Hepatocyte (in vitro differentiated cells): ENCODE results near the gene DUSP16. TPM values are rescaled to one million over a fixed set of nuclear protein-coding genes. Genes with fewer than 3 reads are reported as not detected.

ENCODE experiments used
- DNase-seq: peaks from one replicate; pipeline ENCODE4 v3.0.0-alpha.2; 2016; ENCODE audit warnings: low spot score
- H2AFZ ChIP-seq: fragments of 200-600 bp; sonication (generic); 2 replicates; pipeline ENCODE4 v1.6.0; 2016; ENCODE audit warnings: antibody characterized with exemption, mild to moderate bottlenecking
- H3K27ac ChIP-seq: fragments of 200-600 bp; sonication (generic); 2 replicates; pipeline ENCODE4 v1.5.1; 2016; ENCODE audit warnings: mild to moderate bottlenecking
- H3K27me3 ChIP-seq: fragments of 200-600 bp; sonication (generic); 2 replicates; pipeline ENCODE4 v1.6.1; 2016
- H3K36me3 ChIP-seq: fragments of 200-600 bp; sonication (generic); replicated peaks from 2 replicates; pipeline ENCODE4 v1.5.1; 2016; ENCODE audit warnings: low read depth; ENCODE audit not compliant: insufficient read depth
- H3K4me1 ChIP-seq: fragments of 200-600 bp; sonication (generic); 2 replicates; pipeline ENCODE4 v1.5.1; 2016; ENCODE audit warnings: mild to moderate bottlenecking, moderate library complexity; ENCODE audit not compliant: insufficient read depth
- H3K4me2 ChIP-seq: fragments of 200-600 bp; sonication (generic); 2 replicates; pipeline ENCODE4 v1.6.0; 2016
- H3K4me3 ChIP-seq: fragments of 200-600 bp; sonication (generic); 2 replicates; pipeline ENCODE4 v1.5.1; 2016; ENCODE audit warnings: mild to moderate bottlenecking
- H3K79me2 ChIP-seq: fragments of 200-600 bp; sonication (generic); 2 replicates; pipeline ENCODE4 v1.6.0; 2017; ENCODE audit warnings: mild to moderate bottlenecking
- H3K9me2 ChIP-seq: fragments of 200-600 bp; sonication (generic); replicated peaks from 2 replicates; pipeline ENCODE4 v1.6.0; 2017; ENCODE audit warnings: mild to moderate bottlenecking; ENCODE audit not compliant: insufficient read depth
- H3K9me3 ChIP-seq: fragments of 200-600 bp; sonication (generic); 2 replicates; pipeline ENCODE4 v1.5.1; 2016; ENCODE audit warnings: low read depth, mild to moderate bottlenecking
- H4K20me1 ChIP-seq: fragments of 200-600 bp; sonication (generic); 2 replicates; pipeline ENCODE4 v1.6.0; 2016; ENCODE audit warnings: mild to moderate bottlenecking; ENCODE audit not compliant: insufficient read depth, poor library complexity, severe bottlenecking
- CTCF ChIP-seq: fragments of 200-600 bp; sonication (generic); IDR thresholded peaks from 2 replicates; pipeline ENCODE4 v1.5.1; 2016; ENCODE audit warnings: antibody characterized with exemption, mild to moderate bottlenecking; ENCODE audit not compliant: poor library complexity
- EZH2 ChIP-seq: fragments of 200-600 bp; sonication (generic); IDR thresholded peaks from 2 replicates; pipeline ENCODE4 v1.6.1; 2016; ENCODE audit warnings: antibody characterized with exemption, mild to moderate bottlenecking, borderline replicate concordance
- EZH2phosphoT487 ChIP-seq: fragments of 200-600 bp; sonication (generic); IDR thresholded peaks from one replicate; pipeline ENCODE4 v1.6.1; 2018; ENCODE audit warnings: antibody characterized with exemption, mild to moderate bottlenecking, low read depth, moderate library complexity; ENCODE audit not compliant: unreplicated experiment, severe bottlenecking
- WGBS: methylation state at CpG from one replicate; pipeline ENCODE4 v1.1.6; 2016; ENCODE audit warnings: low lambda C conversion rate; ENCODE audit errors: missing lambda C conversion rate; 5-methylcytosine and 5-hydroxymethylcytosine counted together
- polyA plus RNA-seq: library from polyadenylated mRNA; unstranded; fragments of >200 nt; fragmentation: Nextera tagmentation; extraction: Ambion mirVana; gene quantifications from 2 replicates; pipeline ENCODE4 v1.2.1, GENCODE V29; 2016
- total RNA-seq: library from RNA; depleted of rRNA; stranded (reverse); fragments of >200 nt; gene quantifications from 2 replicates; pipeline ENCODE4 v1.2.3, GENCODE V29; 2014

Gene DUSP16
- total and polyA plus RNA-seq, 2 experiments from 2014 or later = 13.4 to 74.1 TPM

DNA sequence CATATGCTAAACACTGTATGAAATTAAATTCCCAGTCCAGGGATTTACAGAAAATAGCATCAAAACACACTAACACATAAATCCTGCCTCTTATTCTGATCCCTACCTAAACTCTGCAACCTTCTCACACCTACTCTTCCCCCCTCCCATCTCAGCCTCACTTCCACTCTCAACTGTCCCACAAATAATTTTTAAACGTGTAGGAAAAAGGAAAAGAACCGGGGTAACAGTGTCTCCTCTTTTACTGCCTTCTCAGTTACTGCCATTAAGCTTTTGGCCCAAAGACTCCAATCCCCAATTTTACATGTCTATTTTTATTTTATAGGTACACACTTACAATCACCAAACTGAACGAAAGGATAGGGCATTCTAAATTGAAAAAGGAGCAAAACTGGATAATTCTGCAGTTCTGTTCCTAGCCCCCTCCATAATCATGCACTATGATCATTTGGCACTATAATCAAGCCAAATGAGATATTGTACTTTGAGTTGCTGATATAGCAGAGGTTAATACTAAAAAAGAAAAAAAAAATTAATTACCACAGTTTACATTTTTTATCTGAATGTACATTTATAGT, 2.9 kb downstream of the DUSP16 start:
- WGBS = 27% methylated on average over 3 of the region's 3 CpGs
- peaks cover 19% of the 10 kb centered on the region for H3K4me1 ChIP-seq

DNA sequence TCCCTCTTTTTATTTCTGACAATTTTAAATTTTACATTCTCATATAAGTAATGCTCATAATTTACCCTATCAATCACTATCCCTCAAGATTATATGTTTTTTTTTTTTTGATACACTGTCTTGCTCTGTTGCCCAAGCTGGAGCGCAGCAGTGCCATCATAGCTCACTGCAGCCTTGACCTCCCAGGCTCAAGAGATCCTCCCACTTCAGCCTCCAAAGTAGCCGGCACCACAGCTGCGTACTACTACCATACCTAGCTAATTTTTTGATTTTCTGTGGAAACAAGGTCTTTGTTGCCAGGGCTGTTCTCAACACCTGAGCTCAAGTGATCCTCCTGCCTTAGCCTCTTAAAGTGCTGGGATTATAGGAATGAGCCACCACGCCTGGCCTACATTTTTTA, 4.4 kb downstream of the DUSP16 start:
- TF ChIP-seq EZH2phosphoT487 = no peak
- TF ChIP-seq EZH2 = no peak
- TF ChIP-seq CTCF = no peak
- no peak overlapping the region for H3K4me3 ChIP-seq
- H3K79me2 ChIP-seq = peaks cover 78% of the 10 kb centered on the region

More for the DNA sequence above, 2.9 kb downstream of the DUSP16 start:
- Histone ChIP-seq H3K4me3 (peak overlapping the region; percentile 71), H2AFZ (no peak overlapping the region), H3K27ac (peak overlapping the region; percentile 100), H3K36me3 (no peaks in the 10 kb centered on the region), H3K9me3 (no peaks in the 10 kb centered on the region), H3K27me3 (no peaks in the 10 kb centered on the region), H4K20me1 (no peaks in the 10 kb centered on the region), H3K9me2 (no peaks in the 10 kb centered on the region), H3K4me2 (peak overlapping the region; percentile 73), H3K79me2 (peaks cover 63% of the 10 kb centered on the region)
- no peak for DNase-seq
- TF ChIP-seq EZH2phosphoT487 (no peak), EZH2 (no peak), CTCF (no peak)

DNA sequence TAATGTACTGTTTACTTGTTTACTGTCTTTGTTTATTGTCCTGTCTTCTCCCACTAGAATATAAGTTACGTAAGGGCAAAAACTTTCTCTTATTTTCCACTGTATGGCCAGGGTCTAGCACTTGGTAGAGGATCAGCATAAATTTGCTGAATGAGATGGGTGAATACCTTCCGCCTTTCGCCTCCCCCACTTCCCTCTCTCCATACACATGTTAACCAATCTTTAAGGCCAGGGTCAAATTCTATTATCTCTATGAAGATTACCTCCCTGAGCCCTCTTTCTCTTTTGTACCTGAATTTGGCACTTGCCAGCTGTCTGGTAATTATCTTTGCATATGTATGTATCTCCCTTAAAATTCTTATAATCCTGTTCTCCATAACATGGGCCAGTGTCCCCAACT, 4.9 kb downstream of the DUSP16 start:
- Histone ChIP-seq H3K36me3 (no peaks in the 10 kb centered on the region), H2AFZ (no peak overlapping the region), H3K27me3 (no peaks in the 10 kb centered on the region), H4K20me1 (no peaks in the 10 kb centered on the region), H3K79me2 (peaks cover 83% of the 10 kb centered on the region), H3K4me3 (no peak overlapping the region), H3K9me3 (no peaks in the 10 kb centered on the region), H3K4me1 (peaks cover 9% of the 10 kb centered on the region), H3K9me2 (no peaks in the 10 kb centered on the region), H3K27ac (no peak overlapping the region), H3K4me2 (peak overlapping the region; percentile 73)
- TF ChIP-seq CTCF = no peak
- no peak for DNase-seq
- 100% methylated on average over 3 of the region's 3 CpGs for WGBS

More for the DNA sequence above, 4.4 kb downstream of the DUSP16 start:
- Histone ChIP-seq H2AFZ (no peak overlapping the region), H3K9me3 (no peaks in the 10 kb centered on the region), H4K20me1 (no peaks in the 10 kb centered on the region), H3K4me1 (peaks cover 13% of the 10 kb centered on the region), H3K36me3 (no peaks in the 10 kb centered on the region), H3K4me2 (peak overlapping the region; percentile 73), H3K27me3 (no peaks in the 10 kb centered on the region), H3K9me2 (no peaks in the 10 kb centered on the region), H3K27ac (peak overlapping the region; percentile 100)
- 93% methylated on average over 4 of the region's 4 CpGs for WGBS
- DNase-seq = no peak

DNA sequence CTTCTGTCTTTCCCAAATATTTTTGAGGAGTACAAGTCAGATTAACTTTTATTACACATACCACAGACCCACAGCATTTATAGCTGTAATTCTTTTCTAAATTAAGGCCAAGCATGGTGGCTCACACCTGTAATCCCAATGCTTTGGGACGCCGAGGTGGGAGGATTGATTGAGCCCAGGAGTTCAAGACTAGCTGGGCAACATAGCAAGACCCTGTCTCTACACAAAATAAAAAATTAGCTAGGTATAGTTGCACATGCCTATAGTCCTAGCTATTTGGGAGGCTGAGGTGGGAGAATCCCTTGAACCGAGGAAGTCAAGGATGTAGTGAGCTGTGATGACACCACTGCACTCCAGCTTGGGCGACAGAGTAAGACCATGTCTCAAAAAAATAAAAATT, 7.0 kb downstream of the DUSP16 start:
- H3K79me2 ChIP-seq = peaks cover 100% of the 10 kb centered on the region
- H2AFZ ChIP-seq = no peak overlapping the region
- TF ChIP-seq CTCF = no peak
- no peak for TF ChIP-seq EZH2phosphoT487
- no peaks in the 10 kb centered on the region for H3K36me3 ChIP-seq
- H3K9me3 ChIP-seq = no peaks in the 10 kb centered on the region
- DNase-seq = no peak
- H3K4me2 ChIP-seq = no peak overlapping the region
- peaks cover 9% of the 10 kb centered on the region for H3K4me1 ChIP-seq
- H3K9me2 ChIP-seq = no peaks in the 10 kb centered on the region
- H3K27me3 ChIP-seq = no peaks in the 10 kb centered on the region
- WGBS = 97% methylated on average over 4 of the region's 4 CpGs
- H3K27ac ChIP-seq = no peak overlapping the region
- no peaks in the 10 kb centered on the region for H4K20me1 ChIP-seq
- H3K4me3 ChIP-seq = no peak overlapping the region
